Astrocyte of the cerebellum (primary cell): ENCODE measurements around the gene COL6A3.

Experiments
- DNase-seq: peaks from one replicate; pipeline ENCODE4 v3.0.0-alpha.2; 2011; ENCODE audit warnings: low read depth
- H3K4me3 ChIP-seq: 2 replicates; pipeline ENCODE4 v1.5.1; 2011; ENCODE audit warnings: mild to moderate bottlenecking, low read depth, low read length, moderate library complexity
- in situ Hi-C: cut with HindIII; loops from 2 replicates; pipeline ENCODE4 v1.10.0; 2017; ENCODE audit warnings: low sequenced_read_pairs
- TF ChIP-seq, protein P1 (sequence below): IDR thresholded peaks from 2 replicates; pipeline ENCODE4 v1.5.1; 2012; ENCODE audit warnings: low read length, low read depth, moderate library complexity, mild to moderate bottlenecking; ENCODE audit errors: missing control alignments

Gene COL6A3

GRCh38 chr2:237341872-237342271 lies 72.1 kb downstream of the COL6A3 start:
- DNase-seq: no peak
- in situ Hi-C loops: no loop called here
- TF ChIP-seq, protein P1, sequence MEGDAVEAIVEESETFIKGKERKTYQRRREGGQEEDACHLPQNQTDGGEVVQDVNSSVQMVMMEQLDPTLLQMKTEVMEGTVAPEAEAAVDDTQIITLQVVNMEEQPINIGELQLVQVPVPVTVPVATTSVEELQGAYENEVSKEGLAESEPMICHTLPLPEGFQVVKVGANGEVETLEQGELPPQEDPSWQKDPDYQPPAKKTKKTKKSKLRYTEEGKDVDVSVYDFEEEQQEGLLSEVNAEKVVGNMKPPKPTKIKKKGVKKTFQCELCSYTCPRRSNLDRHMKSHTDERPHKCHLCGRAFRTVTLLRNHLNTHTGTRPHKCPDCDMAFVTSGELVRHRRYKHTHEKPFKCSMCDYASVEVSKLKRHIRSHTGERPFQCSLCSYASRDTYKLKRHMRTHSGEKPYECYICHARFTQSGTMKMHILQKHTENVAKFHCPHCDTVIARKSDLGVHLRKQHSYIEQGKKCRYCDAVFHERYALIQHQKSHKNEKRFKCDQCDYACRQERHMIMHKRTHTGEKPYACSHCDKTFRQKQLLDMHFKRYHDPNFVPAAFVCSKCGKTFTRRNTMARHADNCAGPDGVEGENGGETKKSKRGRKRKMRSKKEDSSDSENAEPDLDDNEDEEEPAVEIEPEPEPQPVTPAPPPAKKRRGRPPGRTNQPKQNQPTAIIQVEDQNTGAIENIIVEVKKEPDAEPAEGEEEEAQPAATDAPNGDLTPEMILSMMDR: no peak
- H3K4me3 ChIP-seq: no peak overlapping the region

- TF ChIP-seq, protein P1: no peak
- no peak overlapping the region for H3K4me3 ChIP-seq
- in situ Hi-C loops: loop anchor here (5.0 kb wide), 1 partner anchor 100 kb away; no protein-coding TSS in a partner anchor
- no peak for DNase-seq
Measured at GRCh38 chr2:237337586-237337985, 76.4 kb downstream of the COL6A3 start.

DNA sequence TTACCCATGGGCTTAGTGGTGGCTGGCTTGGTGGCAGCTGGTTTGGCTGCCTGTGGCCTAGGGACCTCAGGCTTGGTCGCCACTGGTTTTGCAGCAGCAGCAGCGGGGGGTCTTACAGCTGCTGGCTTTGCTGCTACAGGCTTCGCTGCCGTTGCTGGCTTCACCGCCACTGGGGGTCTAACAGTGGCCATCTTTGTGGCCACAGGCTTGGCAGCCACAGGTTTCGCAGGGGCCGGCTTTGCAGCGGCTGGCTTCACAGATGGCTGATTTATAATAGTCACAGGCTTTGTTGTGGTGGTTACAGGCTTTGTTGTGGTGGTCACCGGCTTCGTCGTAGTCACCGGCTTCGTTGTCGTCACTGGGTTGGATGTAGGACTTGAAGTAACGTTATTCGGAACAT lies 77.8 kb downstream of the COL6A3 start:
- TF ChIP-seq, protein P1: no peak
- in situ Hi-C loops: loop anchor here (5.0 kb wide), 1 partner anchor 99 kb away; no protein-coding TSS in a partner anchor
- no peak overlapping the region for H3K4me3 ChIP-seq
- no peak for DNase-seq

DNA sequence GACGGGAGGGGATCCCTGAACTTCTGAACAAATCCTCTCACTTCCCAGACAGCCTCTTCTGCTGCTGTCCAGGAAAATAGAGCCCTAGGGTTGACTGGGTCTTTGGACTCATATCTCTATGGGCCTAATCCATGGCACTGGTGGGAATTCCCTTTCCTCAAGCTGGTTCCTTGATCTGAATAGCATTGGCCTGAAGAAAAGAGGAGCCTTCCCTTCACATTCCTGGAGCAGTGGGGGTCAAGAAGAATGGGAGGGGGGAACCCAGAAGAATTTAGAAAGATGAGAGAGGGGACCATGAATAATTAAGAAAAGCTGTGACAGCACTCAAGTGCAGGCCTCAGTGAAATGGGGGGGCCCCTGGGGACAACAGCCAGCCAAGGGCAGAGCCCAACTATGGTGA lies 80.2 kb downstream of the COL6A3 start:
- in situ Hi-C loops: loop anchor here (5.0 kb wide), 1 partner anchor 69 kb away; no protein-coding TSS in a partner anchor
- no peak for DNase-seq
- H3K4me3 ChIP-seq: no peak overlapping the region
- TF ChIP-seq, protein P1: no peak

DNA sequence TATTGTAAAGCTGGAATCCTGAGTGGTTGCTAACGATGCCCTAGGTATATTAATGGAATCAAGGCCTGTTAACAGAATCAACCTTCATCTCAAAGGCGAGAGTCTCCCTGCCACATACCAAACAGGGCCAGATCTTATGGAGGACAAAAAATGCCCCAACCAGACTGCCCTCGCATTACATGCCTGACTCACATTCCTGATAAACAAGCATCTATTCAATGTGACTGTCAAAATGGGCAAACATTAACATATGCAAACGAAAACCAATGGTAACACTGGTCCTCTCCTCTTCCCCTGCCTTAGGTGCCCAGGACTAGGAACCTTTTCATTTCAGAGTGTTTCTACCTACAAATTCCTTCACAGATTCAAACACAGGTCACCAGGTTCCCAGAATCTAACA lies 83.4 kb downstream of the COL6A3 start:
- no peak for DNase-seq
- in situ Hi-C loops: loop anchor here (5.0 kb wide), 1 partner anchor 72 kb away; no protein-coding TSS in a partner anchor
- H3K4me3 ChIP-seq: no peak overlapping the region
- TF ChIP-seq, protein P1: no peak

- TF ChIP-seq, protein P1: no peak
- no peak for DNase-seq
- in situ Hi-C loops: no loop called here
- H3K4me3 ChIP-seq: no peak overlapping the region
Measured at GRCh38 chr2:237327175-237327950, 86.6 kb downstream of the COL6A3 start.
